H9 (cell line): ENCODE data around the gene CELF4. TPM values are rescaled to one million over a fixed set of nuclear protein-coding genes. Genes with fewer than 3 reads are reported as not detected.

Experiments used
- DNase-seq: peaks from one replicate; pipeline ENCODE4 v3.0.0-alpha.2; 2017
- H2AFZ ChIP-seq: one replicate; pipeline ENCODE4 v1.6.1; 2013; ENCODE audit warnings: mild to moderate bottlenecking, low read length, control low read depth, moderate library complexity
- H2AK5ac ChIP-seq: 2 replicates; pipeline ENCODE4 v1.6.1; 2013; ENCODE audit warnings: low read length, control low read depth, mixed read lengths; ENCODE audit not compliant: insufficient read length
- H2BK120ac ChIP-seq: one replicate; pipeline ENCODE4 v1.6.1; 2013; ENCODE audit warnings: low read depth, mild to moderate bottlenecking, low read length, control low read depth, inconsistent platforms; ENCODE audit not compliant: poor library complexity, severe bottlenecking
- H2BK12ac ChIP-seq: 2 replicates; pipeline ENCODE4 v1.6.1; 2013; ENCODE audit warnings: low read length, control low read depth, mixed read lengths, low read depth; ENCODE audit not compliant: insufficient read length
- H2BK15ac ChIP-seq: 2 replicates; pipeline ENCODE4 v1.6.1; 2013; ENCODE audit warnings: low read depth, low read length, control low read depth
- H2BK20ac ChIP-seq: one replicate; pipeline ENCODE4 v1.6.1; 2013; ENCODE audit warnings: low read depth, mild to moderate bottlenecking, low read length, control low read depth, inconsistent platforms; ENCODE audit not compliant: poor library complexity, severe bottlenecking
- H2BK5ac ChIP-seq: 2 replicates; pipeline ENCODE4 v1.6.1; 2013; ENCODE audit warnings: low read length, control low read depth, mixed read lengths; ENCODE audit not compliant: insufficient read length
- H3K14ac ChIP-seq: 2 replicates; pipeline ENCODE4 v1.6.1; 2013; ENCODE audit warnings: low read length, control low read depth; ENCODE audit not compliant: insufficient read depth
- H3K18ac ChIP-seq: 2 replicates; pipeline ENCODE4 v1.6.1; 2013; ENCODE audit warnings: low read depth, mild to moderate bottlenecking, mixed read lengths, low read length, control low read depth; ENCODE audit not compliant: insufficient read length
- H3K23ac ChIP-seq: 2 replicates; pipeline ENCODE4 v1.6.1; 2013; ENCODE audit warnings: low read length, control low read depth, mixed read lengths, low read depth; ENCODE audit not compliant: insufficient read length
- H3K23me2 ChIP-seq: 2 replicates; pipeline ENCODE4 v1.6.1; 2013; ENCODE audit warnings: low read depth, mild to moderate bottlenecking, mixed read lengths, low read length, control low read depth; ENCODE audit not compliant: insufficient read length, poor library complexity, severe bottlenecking
- H3K27ac ChIP-seq: 2 replicates; pipeline ENCODE4 v1.5.1; 2013; ENCODE audit warnings: low read length, control low read depth, mixed read lengths, low read depth; ENCODE audit not compliant: insufficient read length
- H3K27me3 ChIP-seq: 2 replicates; pipeline ENCODE4 v1.6.1; 2013; ENCODE audit warnings: low read length, control low read depth, inconsistent platforms; ENCODE audit not compliant: insufficient read depth
- H3K4ac ChIP-seq: 2 replicates; pipeline ENCODE4 v1.6.1; 2013; ENCODE audit warnings: low read depth, mild to moderate bottlenecking, control low read depth, inconsistent platforms, low read length, moderate library complexity
- H3K4me1 ChIP-seq: 2 replicates; pipeline ENCODE4 v1.6.1; 2013; ENCODE audit warnings: low read length, control low read depth, inconsistent platforms; ENCODE audit not compliant: insufficient read depth
- H3K4me2 ChIP-seq: 2 replicates; pipeline ENCODE4 v1.6.1; 2013; ENCODE audit warnings: low read length, control low read depth, mixed read lengths; ENCODE audit not compliant: insufficient read length, insufficient read depth
- H3K56ac ChIP-seq: 2 replicates; pipeline ENCODE4 v1.6.1; 2013; ENCODE audit warnings: low read depth, mild to moderate bottlenecking, mixed read lengths, low read length, control low read depth; ENCODE audit not compliant: insufficient read length
- H3K79me1 ChIP-seq: 2 replicates; pipeline ENCODE4 v1.6.1; 2013; ENCODE audit warnings: low read depth, mild to moderate bottlenecking, moderate library complexity, low read length, control low read depth, inconsistent platforms; ENCODE audit not compliant: insufficient read depth, poor library complexity, severe bottlenecking
- H3K79me2 ChIP-seq: 2 replicates; pipeline ENCODE4 v1.6.1; 2013; ENCODE audit warnings: low read length, control low read depth, inconsistent platforms; ENCODE audit not compliant: insufficient read depth
- H3K9ac ChIP-seq: 2 replicates; pipeline ENCODE4 v1.6.1; 2013; ENCODE audit warnings: low read length, control low read depth, mixed read lengths; ENCODE audit not compliant: insufficient read length; ENCODE audit errors: extremely low read depth
- H3K9me3 ChIP-seq: one replicate; pipeline ENCODE4 v1.6.1; 2013; ENCODE audit warnings: low read depth, low read length, inconsistent platforms; ENCODE audit not compliant: control insufficient read depth
- H3T11ph ChIP-seq: one replicate; pipeline ENCODE4 v1.6.1; 2013; ENCODE audit warnings: mild to moderate bottlenecking, low read length, control low read depth, inconsistent platforms
- H4K20me1 ChIP-seq: one replicate; pipeline ENCODE4 v1.6.1; 2013; ENCODE audit not compliant: control insufficient read depth, insufficient read length, insufficient read depth
- H4K5ac ChIP-seq: 2 replicates; pipeline ENCODE4 v1.6.1; 2013; ENCODE audit warnings: low read depth, mild to moderate bottlenecking, mixed read lengths, low read length, control low read depth; ENCODE audit not compliant: insufficient read length
- H4K8ac ChIP-seq: replicated peaks from 2 replicates; pipeline ENCODE4 v1.6.1; 2013; ENCODE audit warnings: low read length, control low read depth, mixed read lengths, low read depth; ENCODE audit not compliant: insufficient read length
- H4K91ac ChIP-seq: 2 replicates; pipeline ENCODE4 v1.6.1; 2013; ENCODE audit warnings: low read depth, mild to moderate bottlenecking, moderate library complexity, mixed read lengths, low read length, control low read depth; ENCODE audit not compliant: insufficient read length
- H3K27ac Mint-ChIP-seq, 3 experiments: 2 replicates in 2 of 3; 3 replicates in 1 of 3; pipeline ENCODE4 v1.8.0; 2020 to 2021; ENCODE audit warnings: mixed read lengths in 3 of 3, mild to moderate bottlenecking in 1 of 3, moderate library complexity in 1 of 3
- H3K27me3 Mint-ChIP-seq: 2 replicates; pipeline ENCODE4 v1.8.0; 2021; ENCODE audit warnings: low read depth, mild to moderate bottlenecking, moderate library complexity, mixed read lengths
- H3K36me3 Mint-ChIP-seq, 3 experiments: 2 replicates in 2 of 3; 3 replicates in 1 of 3; pipeline ENCODE4 v1.8.0; 2020 to 2021; ENCODE audit warnings: low read depth in 3 of 3, mixed read lengths in 3 of 3; ENCODE audit not compliant: insufficient read depth in 1 of 3
- H3K4me1 Mint-ChIP-seq, 2 experiments: 2 replicates each; pipeline ENCODE4 v1.8.0; 2020; ENCODE audit warnings: mixed read lengths in 2 of 2
- H3K4me3 Mint-ChIP-seq, 2 experiments: 2 replicates in 1 of 2; 3 replicates in 1 of 2; pipeline ENCODE4 v1.8.0; 2020 to 2021; ENCODE audit warnings: mild to moderate bottlenecking in 2 of 2, mixed read lengths in 2 of 2, moderate library complexity in 1 of 2
- H3K9me3 Mint-ChIP-seq, 2 experiments: 2 replicates in 1 of 2; 3 replicates in 1 of 2; pipeline ENCODE4 v1.8.0; 2020; ENCODE audit warnings: mild to moderate bottlenecking in 2 of 2, mixed read lengths in 2 of 2, moderate library complexity in 1 of 2
- CTCF ChIP-seq: fragments of 200-600 bp; sonication (generic); conservative IDR thresholded peaks from 3 replicates; pipeline ENCODE4 v1.8.0; 2021; ENCODE audit warnings: antibody characterized with exemption, mild to moderate bottlenecking
- WGBS: extraction: QIAGEN DNeasy Blood & Tissue Kit; methylation state at CpG from one replicate; pipeline ENCODE4 v1.1.7; 2013; ENCODE audit warnings: missing lambda C conversion rate, low lambda C conversion rate, mixed read lengths; ENCODE audit not compliant: insufficient read length; ENCODE audit errors: extremely low coverage; 5-methylcytosine and 5-hydroxymethylcytosine counted together
- total RNA-seq: library from RNA; stranded (reverse); gene quantifications from 2 replicates; pipeline ENCODE4 v1.2.1, GENCODE V29; 2021

CELF4 gene
- total RNA-seq, 1 experiment from 2014 or later: 1.1 TPM

- no peak overlapping the region for H2AFZ ChIP-seq
- no peaks in the 10 kb centered on the region; the same call in 1 of the 2 replicates for H3K4me1 ChIP-seq
- no peak overlapping the region for H2BK12ac ChIP-seq
- H4K8ac ChIP-seq: no peak overlapping the region
- no peak overlapping the region for H3K4ac ChIP-seq
- no peaks in the 10 kb centered on the region for H3K9me3 Mint-ChIP-seq
- no peak overlapping the region for H3K56ac ChIP-seq
- no peak overlapping the region for H2BK20ac ChIP-seq
- no peaks in the 10 kb centered on the region for H4K20me1 ChIP-seq
- no peak overlapping the region for H3K4me3 Mint-ChIP-seq
- no peak overlapping the region for H3K27ac ChIP-seq
- no peak overlapping the region for H2BK120ac ChIP-seq
- no peak overlapping the region for H3K14ac ChIP-seq
- no peak overlapping the region for H2AK5ac ChIP-seq
- no peak for TF ChIP-seq CTCF
- no peaks in the 10 kb centered on the region for H3K9me3 ChIP-seq
- peaks cover 41% of the 10 kb centered on the region for H3K27me3 Mint-ChIP-seq
- no peak overlapping the region for H3K23ac ChIP-seq
- H4K5ac ChIP-seq: no peak overlapping the region
- H3K23me2 ChIP-seq: no peaks in the 10 kb centered on the region
- no peak overlapping the region for H3K27ac Mint-ChIP-seq
- H3K4me2 ChIP-seq: no peak overlapping the region
- no peaks in the 10 kb centered on the region; the same call in 1 of the 2 replicates for H3K27me3 ChIP-seq
- DNase-seq: no peak
- no peak overlapping the region for H3T11ph ChIP-seq
- no peak overlapping the region for H3K18ac ChIP-seq
- H3K79me1 ChIP-seq: no peaks in the 10 kb centered on the region
- H3K79me2 ChIP-seq: no peaks in the 10 kb centered on the region
- no peak overlapping the region for H2BK15ac ChIP-seq
- peaks cover 19 to 21% of the 10 kb centered on the region in 2 experiments for H3K4me1 Mint-ChIP-seq
- no peak overlapping the region for H2BK5ac ChIP-seq
- no peak overlapping the region for H3K9ac ChIP-seq
- no peak overlapping the region for H4K91ac ChIP-seq
- WGBS: no CpG with 5 or more reads among the region's 4 CpGs
- no peaks in the 10 kb centered on the region for H3K36me3 Mint-ChIP-seq
Observed at GRCh38 chr18:37400802-37401201, 164.8 kb downstream of the CELF4 start.
